AG04449 (cell line): Measurements from ENCODE around the gene MPO.

Experiments
- CTCF ChIA-PET: fragments of 350-600 bp; formaldehyde crosslinking; extraction: SDS; loops from one replicate; lab custom pipeline; 2021; ENCODE audit warnings: antibody characterized with exemption; lab: Yijun Ruan, JAX
- POLR2A ChIA-PET: fragments of 400-600, 350-600 bp; formaldehyde crosslinking; extraction: SDS; loops from one replicate; lab custom pipeline; 2020; ENCODE audit warnings: antibody characterized with exemption, inconsistent platforms; lab: Yijun Ruan, JAX
- DNase-seq: peaks from one replicate; pipeline ENCODE4 v3.0.0-alpha.2; 2010; ENCODE audit warnings: low read depth, low spot score
- H3K4me3 ChIP-seq: 2 replicates; pipeline ENCODE4 v1.5.1; 2011; ENCODE audit warnings: low read depth, mild to moderate bottlenecking, control low read depth, low read length
- TF ChIP-seq, protein P1 (sequence below): IDR thresholded peaks from one replicate; pipeline ENCODE4 v1.5.1; 2011; ENCODE audit warnings: mild to moderate bottlenecking, moderate library complexity, low read length, control low read depth, inconsistent platforms; ENCODE audit not compliant: insufficient read depth; ENCODE audit errors: missing control alignments

MPO gene

DNA sequence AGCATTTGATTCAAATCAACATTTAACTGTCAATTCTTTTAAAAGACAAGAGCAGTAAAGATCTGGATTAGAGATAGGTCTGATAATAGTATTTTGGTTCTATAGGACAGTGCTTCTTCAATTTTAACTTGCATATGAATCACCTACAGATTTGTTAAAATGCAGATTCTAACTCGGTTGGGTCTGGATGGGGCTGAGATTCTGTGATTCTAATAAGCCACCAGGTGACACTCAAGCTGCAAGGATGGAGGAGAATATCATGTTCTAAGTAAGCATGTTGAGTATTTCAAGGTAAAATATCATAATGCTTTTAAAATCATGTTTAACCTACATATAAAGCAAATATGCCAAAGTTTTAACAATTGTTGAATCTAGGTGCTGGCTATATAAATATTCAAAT lies 32.1 kb upstream of the MPO start:
- H3K4me3 ChIP-seq, result no peak overlapping the region
- ChIA-PET POLR2A (no interaction called here), CTCF (interaction anchor here (1.1 to 7.8 kb wide), 4 partner anchors 9 to 135 kb away, joined by 3 to 131 read pairs (median 8); partner anchors contain the start of gene RNF43)
- TF ChIP-seq, protein P1, sequence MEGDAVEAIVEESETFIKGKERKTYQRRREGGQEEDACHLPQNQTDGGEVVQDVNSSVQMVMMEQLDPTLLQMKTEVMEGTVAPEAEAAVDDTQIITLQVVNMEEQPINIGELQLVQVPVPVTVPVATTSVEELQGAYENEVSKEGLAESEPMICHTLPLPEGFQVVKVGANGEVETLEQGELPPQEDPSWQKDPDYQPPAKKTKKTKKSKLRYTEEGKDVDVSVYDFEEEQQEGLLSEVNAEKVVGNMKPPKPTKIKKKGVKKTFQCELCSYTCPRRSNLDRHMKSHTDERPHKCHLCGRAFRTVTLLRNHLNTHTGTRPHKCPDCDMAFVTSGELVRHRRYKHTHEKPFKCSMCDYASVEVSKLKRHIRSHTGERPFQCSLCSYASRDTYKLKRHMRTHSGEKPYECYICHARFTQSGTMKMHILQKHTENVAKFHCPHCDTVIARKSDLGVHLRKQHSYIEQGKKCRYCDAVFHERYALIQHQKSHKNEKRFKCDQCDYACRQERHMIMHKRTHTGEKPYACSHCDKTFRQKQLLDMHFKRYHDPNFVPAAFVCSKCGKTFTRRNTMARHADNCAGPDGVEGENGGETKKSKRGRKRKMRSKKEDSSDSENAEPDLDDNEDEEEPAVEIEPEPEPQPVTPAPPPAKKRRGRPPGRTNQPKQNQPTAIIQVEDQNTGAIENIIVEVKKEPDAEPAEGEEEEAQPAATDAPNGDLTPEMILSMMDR, result no peak
- no peak for DNase-seq

DNA sequence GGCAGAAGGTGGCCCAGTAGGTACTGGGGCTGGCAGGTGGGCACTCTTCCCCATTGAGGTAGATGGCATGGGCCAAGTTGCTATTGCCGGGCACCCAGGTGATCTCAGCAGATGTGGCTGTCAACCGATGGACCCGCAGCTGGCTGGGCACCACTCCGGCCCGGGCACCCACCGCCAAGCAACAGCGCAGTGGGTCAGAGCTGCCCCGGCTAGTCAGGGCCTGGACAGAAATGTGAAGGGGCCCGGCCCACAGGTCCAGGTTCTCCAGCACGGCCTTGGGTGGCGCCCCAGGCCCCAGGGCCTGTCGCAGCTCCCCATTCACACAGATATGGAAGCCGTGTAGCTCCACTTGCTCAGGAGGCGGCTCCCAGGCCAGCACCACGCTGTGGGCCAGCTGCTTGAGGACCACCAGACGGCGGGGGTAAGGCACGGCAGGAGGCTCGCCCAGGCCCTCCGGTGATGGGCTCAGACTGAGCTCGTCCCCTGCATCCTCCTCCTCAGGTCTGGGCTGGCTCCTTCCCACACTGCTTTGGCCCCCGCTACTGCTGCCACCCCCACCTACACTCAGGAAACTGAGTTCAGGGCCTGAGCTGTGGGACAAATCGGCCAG lies 31.4 kb upstream of the MPO start:
- CTCF ChIA-PET, result interaction anchor here (1.4 to 7.8 kb wide), 3 partner anchors 8 to 135 kb away, joined by 6 to 131 read pairs (median 11); partner anchors contain the start of gene RNF43
- TF ChIP-seq, protein P1, result no peak

GRCh38 chr17:58311429-58311894 lies 30.7 kb upstream of the MPO start:
- no peak overlapping the region for H3K4me3 ChIP-seq
- DNase-seq, result no peak
- ChIA-PET POLR2A (no interaction called here), CTCF (interaction anchor here (0.9 to 2.1 kb wide), 3 partner anchors 7 to 136 kb away, joined by 3 to 11 read pairs (median 6); no protein-coding TSS in a partner anchor)
- TF ChIP-seq, protein P1, result no peak

More for the DNA sequence above, 31.4 kb upstream of the MPO start:
- no peak for DNase-seq
- H3K4me3 ChIP-seq, result no peak overlapping the region
- POLR2A ChIA-PET, result no interaction called here

- POLR2A ChIA-PET, result no interaction called here
- no peak for DNase-seq
- CTCF ChIA-PET, result interaction anchor here (0.9 kb wide), 1 partner anchor 107 kb away, joined by 3 read pairs; no protein-coding TSS in a partner anchor
- no peak overlapping the region for H3K4me3 ChIP-seq
- TF ChIP-seq, protein P1, result no peak
These were observed 30.0 kb upstream of the MPO start for GRCh38 chr17:58310511-58311428.

- H3K4me3 ChIP-seq, result no peak overlapping the region
- TF ChIP-seq, protein P1, result no peak
- no peak for DNase-seq
- ChIA-PET CTCF (interaction anchor here (3.0 kb wide), 1 partner anchor 8 kb away, joined by 20 read pairs; no protein-coding TSS in a partner anchor), POLR2A (no interaction called here)
These were observed 29.2 kb upstream of the MPO start for GRCh38 chr17:58309918-58310259.
